Smooth muscle cell (in vitro differentiated cells): ENCODE measurements around the gene SMYD3. TPM values are rescaled to one million over a fixed set of nuclear protein-coding genes. Genes with fewer than 3 reads are reported as not detected.

ENCODE experiments used
- DNase-seq: peaks from one replicate; lab custom pipeline; 2025; ENCODE audit not compliant: unreplicated experiment; lab: John Stamatoyannopoulos, UW
- H2AFZ ChIP-seq: fragments of 200-600 bp; sonication (generic); 2 replicates; pipeline ENCODE4 v1.6.0; 2016; ENCODE audit warnings: antibody characterized with exemption, low read depth, mild to moderate bottlenecking
- H3F3A ChIP-seq: fragments of 200-600 bp; sonication (generic); 2 replicates; pipeline ENCODE4 v1.6.0; 2017; ENCODE audit warnings: antibody characterized with exemption, low read depth
- H3K27ac ChIP-seq: fragments of 200-600 bp; sonication (generic); 2 replicates; pipeline ENCODE4 v1.5.1; 2016; ENCODE audit warnings: low read depth, mild to moderate bottlenecking
- H3K27me3 ChIP-seq: fragments of 200-600 bp; sonication (generic); 2 replicates; pipeline ENCODE4 v1.6.1; 2016; ENCODE audit warnings: low read depth, mild to moderate bottlenecking
- H3K36me3 ChIP-seq: fragments of 200-600 bp; sonication (generic); 2 replicates; pipeline ENCODE4 v1.5.1; 2016; ENCODE audit warnings: low read depth
- H3K4me1 ChIP-seq: fragments of 200-600 bp; sonication (generic); 2 replicates; pipeline ENCODE4 v1.5.1; 2016; ENCODE audit warnings: low read depth
- H3K4me2 ChIP-seq: fragments of 200-600 bp; sonication (generic); 2 replicates; pipeline ENCODE4 v1.6.0; 2016; ENCODE audit warnings: mild to moderate bottlenecking
- H3K4me3 ChIP-seq: fragments of 200-600 bp; sonication (generic); 2 replicates; pipeline ENCODE4 v1.5.1; 2016; ENCODE audit warnings: mild to moderate bottlenecking
- H3K79me2 ChIP-seq: fragments of 200-600 bp; sonication (generic); 2 replicates; pipeline ENCODE4 v1.6.0; 2016; ENCODE audit warnings: low read depth, mild to moderate bottlenecking
- H3K9ac ChIP-seq: fragments of 200-600 bp; sonication (generic); 2 replicates; pipeline ENCODE4 v1.6.0; 2016; ENCODE audit warnings: low read depth
- H3K9me3 ChIP-seq: fragments of 200-600 bp; sonication (generic); replicated peaks from 2 replicates; pipeline ENCODE4 v1.5.1; 2016; ENCODE audit warnings: low read depth
- H4K20me1 ChIP-seq: fragments of 200-600 bp; sonication (generic); 2 replicates; pipeline ENCODE4 v1.6.0; 2016; ENCODE audit warnings: low read depth
- WGBS: methylation state at CpG from one replicate; pipeline ENCODE4 v1.1.7; 2016; ENCODE audit warnings: low lambda C conversion rate; 5-methylcytosine and 5-hydroxymethylcytosine counted together
- polyA plus RNA-seq: library from polyadenylated mRNA; unstranded; fragments of >200 nt; fragmentation: Nextera tagmentation; extraction: Ambion mirVana; gene quantifications from 2 replicates; pipeline ENCODE4 v1.2.1, GENCODE V29; 2016
- total RNA-seq: library from RNA; depleted of rRNA; stranded (reverse); fragments of >200 nt; gene quantifications from 2 replicates; pipeline ENCODE4 v1.2.3, GENCODE V29; 2014
- TF ChIP-seq, protein P1 (sequence below): fragments of 200-600 bp; sonication (generic); IDR thresholded peaks from 2 replicates; pipeline ENCODE4 v1.5.1; 2017; ENCODE audit warnings: borderline replicate concordance, mild to moderate bottlenecking, antibody characterized with exemption; ENCODE audit not compliant: insufficient read depth, poor library complexity, severe bottlenecking

The SMYD3 gene
- total and polyA plus RNA-seq, 2 experiments from 2014 or later: 162 to 301 TPM

DNA sequence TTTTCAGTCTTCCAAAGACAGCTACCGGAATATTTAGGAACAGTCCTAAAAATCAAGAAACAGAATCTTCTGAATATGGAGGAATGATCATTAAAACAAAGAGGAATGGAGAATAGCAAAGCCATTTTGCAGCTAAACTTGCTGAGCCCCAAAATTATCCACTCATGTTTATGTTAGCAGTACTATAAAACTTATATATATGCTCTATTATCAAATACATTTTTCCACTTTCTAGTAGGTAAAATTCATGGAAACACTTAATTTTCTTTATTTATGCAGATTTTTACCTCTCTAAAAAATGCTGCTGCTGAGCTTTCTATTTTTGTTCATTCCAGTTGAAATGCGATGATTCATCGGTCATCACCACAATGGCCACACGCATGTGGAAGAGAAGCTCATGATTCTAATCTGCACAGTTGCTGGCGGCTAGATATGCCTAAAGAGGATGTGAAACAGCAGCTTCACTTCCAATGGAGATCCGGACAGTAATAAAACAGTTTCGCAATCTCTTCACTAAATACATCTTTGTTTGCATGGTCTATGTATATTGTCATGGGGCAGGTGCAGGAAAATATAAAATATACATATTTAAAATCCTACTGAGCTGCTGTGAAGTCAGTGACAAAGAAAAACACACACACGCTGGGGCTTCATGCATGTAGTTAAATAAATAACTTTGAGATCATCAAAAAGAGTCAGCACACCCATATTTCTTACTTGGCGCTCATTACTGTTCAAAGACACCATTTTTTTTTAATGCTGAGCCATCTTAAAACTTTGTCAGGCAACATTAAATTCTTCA is 292.2 kb downstream of the SMYD3 start:
- peaks cover 10% of the 10 kb centered on the region for H3K4me1 ChIP-seq
- H2AFZ ChIP-seq: no peak overlapping the region
- H3K79me2 ChIP-seq: no peaks in the 10 kb centered on the region
- no peak overlapping the region for H3K9ac ChIP-seq
- H3K36me3 ChIP-seq: no peaks in the 10 kb centered on the region
- H3K27ac ChIP-seq: peak overlapping the region; percentile 73
- TF ChIP-seq, protein P1, sequence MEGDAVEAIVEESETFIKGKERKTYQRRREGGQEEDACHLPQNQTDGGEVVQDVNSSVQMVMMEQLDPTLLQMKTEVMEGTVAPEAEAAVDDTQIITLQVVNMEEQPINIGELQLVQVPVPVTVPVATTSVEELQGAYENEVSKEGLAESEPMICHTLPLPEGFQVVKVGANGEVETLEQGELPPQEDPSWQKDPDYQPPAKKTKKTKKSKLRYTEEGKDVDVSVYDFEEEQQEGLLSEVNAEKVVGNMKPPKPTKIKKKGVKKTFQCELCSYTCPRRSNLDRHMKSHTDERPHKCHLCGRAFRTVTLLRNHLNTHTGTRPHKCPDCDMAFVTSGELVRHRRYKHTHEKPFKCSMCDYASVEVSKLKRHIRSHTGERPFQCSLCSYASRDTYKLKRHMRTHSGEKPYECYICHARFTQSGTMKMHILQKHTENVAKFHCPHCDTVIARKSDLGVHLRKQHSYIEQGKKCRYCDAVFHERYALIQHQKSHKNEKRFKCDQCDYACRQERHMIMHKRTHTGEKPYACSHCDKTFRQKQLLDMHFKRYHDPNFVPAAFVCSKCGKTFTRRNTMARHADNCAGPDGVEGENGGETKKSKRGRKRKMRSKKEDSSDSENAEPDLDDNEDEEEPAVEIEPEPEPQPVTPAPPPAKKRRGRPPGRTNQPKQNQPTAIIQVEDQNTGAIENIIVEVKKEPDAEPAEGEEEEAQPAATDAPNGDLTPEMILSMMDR: no peak
- DNase-seq: no peak
- no peak overlapping the region for H3K4me3 ChIP-seq
- 31% methylated on average over 9 of the region's 9 CpGs for WGBS
- no peaks in the 10 kb centered on the region for H3K9me3 ChIP-seq
- H3K27me3 ChIP-seq: no peaks in the 10 kb centered on the region
- H4K20me1 ChIP-seq: peaks cover 5% of the 10 kb centered on the region
- peak overlapping the region; percentile 70 for H3K4me2 ChIP-seq
- H3F3A ChIP-seq: no peaks in the 10 kb centered on the region

DNA sequence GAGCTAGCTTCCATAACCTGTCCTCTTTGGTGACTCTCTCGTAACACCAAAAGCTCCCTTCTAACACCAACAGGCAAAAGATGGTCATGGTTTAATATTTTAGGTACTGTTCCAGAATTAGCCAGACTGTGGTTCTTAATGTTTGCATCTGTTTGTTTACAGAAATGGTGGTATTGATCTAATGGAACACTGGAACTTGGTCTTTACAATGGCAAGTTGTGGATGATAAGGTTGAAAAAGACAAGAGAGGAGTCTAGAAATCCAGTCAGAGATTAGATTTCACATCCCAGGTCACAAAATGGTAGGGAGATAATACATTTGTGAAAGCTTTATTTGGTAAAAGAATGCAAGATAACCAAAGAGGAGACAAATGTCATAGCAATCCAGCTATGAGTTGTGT is 293.1 kb downstream of the SMYD3 start:
- Histone ChIP-seq H2AFZ (no peak overlapping the region), H3K4me1 (peaks cover 10% of the 10 kb centered on the region), H3K4me3 (no peak overlapping the region), H3K9me3 (no peaks in the 10 kb centered on the region), H3K27ac (peak overlapping the region; percentile 73), H3K36me3 (no peaks in the 10 kb centered on the region), H3K79me2 (no peaks in the 10 kb centered on the region), H3F3A (no peaks in the 10 kb centered on the region), H3K4me2 (peak overlapping the region; percentile 70), H3K27me3 (no peaks in the 10 kb centered on the region), H3K9ac (no peak overlapping the region), H4K20me1 (peaks cover 5% of the 10 kb centered on the region)
- TF ChIP-seq, protein P1: no peak
- no peak for DNase-seq
- WGBS: 91% methylated on average over 1 of the region's 1 CpG

DNA sequence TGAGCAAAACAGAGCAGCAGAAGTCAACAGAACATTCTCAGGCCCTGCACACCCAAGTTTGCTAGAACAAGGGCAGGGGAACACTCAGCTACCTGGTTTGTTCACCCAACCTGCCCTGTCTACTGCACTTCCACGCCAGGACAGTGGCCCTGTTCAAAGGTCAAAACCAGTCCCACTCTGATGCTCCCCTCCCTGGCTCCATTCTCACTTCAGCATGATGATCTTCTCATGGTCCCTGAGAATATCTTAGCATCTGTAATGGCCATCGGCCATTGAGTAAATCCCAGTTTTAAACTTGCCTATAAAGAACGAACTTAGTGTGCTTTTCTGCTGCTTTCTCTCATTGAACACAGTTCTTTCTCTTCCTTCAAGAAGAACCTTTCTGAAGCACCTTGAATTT is 293.6 kb downstream of the SMYD3 start:
- Histone ChIP-seq H3K9ac (no peak overlapping the region), H3K79me2 (no peaks in the 10 kb centered on the region), H3K4me2 (no peak overlapping the region), H4K20me1 (peaks cover 5% of the 10 kb centered on the region), H3K9me3 (no peaks in the 10 kb centered on the region), H3K27ac (no peak overlapping the region), H3K36me3 (no peaks in the 10 kb centered on the region), H3K27me3 (no peaks in the 10 kb centered on the region), H3K4me3 (no peak overlapping the region), H2AFZ (no peak overlapping the region), H3K4me1 (peaks cover 10% of the 10 kb centered on the region), H3F3A (no peaks in the 10 kb centered on the region)
- 91% methylated on average over 3 of the region's 3 CpGs for WGBS
- TF ChIP-seq, protein P1: no peak
- DNase-seq: no peak

DNA sequence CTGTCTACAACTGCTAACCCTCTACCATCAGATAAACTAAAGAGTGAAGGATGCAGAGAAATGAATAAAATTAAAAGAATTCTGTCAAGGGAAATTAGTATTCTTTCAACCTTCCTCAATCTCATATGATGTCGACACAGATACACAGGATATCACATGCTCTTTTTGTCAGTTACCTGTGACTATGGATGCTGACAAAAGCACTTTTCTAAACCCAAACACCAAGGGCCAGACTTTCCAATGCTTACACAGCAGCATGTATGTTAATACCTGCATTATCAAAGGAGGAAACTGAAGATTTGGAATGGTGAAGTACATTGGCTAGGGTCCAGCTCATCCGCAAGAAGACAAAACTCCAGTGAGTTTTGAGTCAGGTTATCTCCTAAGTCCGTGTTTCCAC is 294.0 kb downstream of the SMYD3 start:
- WGBS: 93% methylated on average over 3 of the region's 3 CpGs
- no peak for DNase-seq

More for the DNA sequence above, 294.0 kb downstream of the SMYD3 start:
- H3K27me3 ChIP-seq: no peaks in the 10 kb centered on the region
- H3K36me3 ChIP-seq: no peaks in the 10 kb centered on the region
- no peaks in the 10 kb centered on the region for H3F3A ChIP-seq
- peaks cover 5% of the 10 kb centered on the region for H4K20me1 ChIP-seq
- H3K4me3 ChIP-seq: no peak overlapping the region
- H3K4me1 ChIP-seq: peaks cover 10% of the 10 kb centered on the region
- H3K4me2 ChIP-seq: no peak overlapping the region
- no peaks in the 10 kb centered on the region for H3K79me2 ChIP-seq
- H3K27ac ChIP-seq: no peak overlapping the region
- H3K9ac ChIP-seq: no peak overlapping the region
- H3K9me3 ChIP-seq: no peaks in the 10 kb centered on the region
- TF ChIP-seq, protein P1: no peak
- no peak overlapping the region for H2AFZ ChIP-seq
